Measurements from ENCODE around the gene PARS2.

PARS2 gene

GRCh38 chr1:54764133-54764921, at the start of gene PARS2:
PARS2 (minus strand) TSS chr1:54764523; CDS start chr1:54759161, 5,362 bp downstream.
- DNase-seq, result peak; percentile 96 to 97

- DNase-seq, result no peak
Observed at GRCh38 chr1:54814126-54814498, 49.8 kb upstream of the PARS2 start.

GRCh38 chr1:54813485-54814125, 49.3 kb upstream of the PARS2 start:
- peak; percentile 10 to 11 for DNase-seq

DNA sequence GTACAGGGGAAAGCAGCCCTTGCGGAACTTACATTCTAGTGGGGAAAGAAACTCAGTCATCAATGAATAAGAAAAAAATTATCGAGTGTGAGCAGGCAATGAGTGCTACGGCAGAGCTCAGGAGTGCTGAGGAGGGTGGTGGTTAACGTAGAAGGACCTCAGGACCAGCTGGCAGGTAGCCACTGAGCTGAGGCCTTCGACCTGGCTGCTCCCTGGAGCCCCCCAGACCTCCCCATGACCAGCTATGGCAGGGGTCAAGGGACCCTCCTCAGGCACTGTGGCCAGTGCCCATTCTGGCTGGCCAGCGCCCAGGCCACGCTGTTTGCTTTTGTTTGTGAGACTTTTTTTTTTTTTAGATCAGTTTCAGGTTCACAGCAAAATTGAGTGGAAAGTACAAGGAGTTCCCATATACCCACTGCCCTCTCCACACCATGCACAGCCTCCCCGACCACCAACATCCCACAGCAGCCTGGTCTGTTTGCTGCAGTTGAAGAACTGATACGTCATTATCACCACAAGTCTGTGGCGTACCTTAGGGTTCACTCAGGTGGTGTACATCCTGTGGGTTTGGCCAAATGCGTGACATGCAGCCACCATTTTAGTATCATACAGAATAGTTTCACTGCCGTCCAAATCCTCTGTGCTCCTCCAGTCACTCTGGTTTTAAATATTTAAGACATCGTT, 48.6 kb upstream of the PARS2 start:
- DNase-seq, result peak; percentile 11 to 15

DNA sequence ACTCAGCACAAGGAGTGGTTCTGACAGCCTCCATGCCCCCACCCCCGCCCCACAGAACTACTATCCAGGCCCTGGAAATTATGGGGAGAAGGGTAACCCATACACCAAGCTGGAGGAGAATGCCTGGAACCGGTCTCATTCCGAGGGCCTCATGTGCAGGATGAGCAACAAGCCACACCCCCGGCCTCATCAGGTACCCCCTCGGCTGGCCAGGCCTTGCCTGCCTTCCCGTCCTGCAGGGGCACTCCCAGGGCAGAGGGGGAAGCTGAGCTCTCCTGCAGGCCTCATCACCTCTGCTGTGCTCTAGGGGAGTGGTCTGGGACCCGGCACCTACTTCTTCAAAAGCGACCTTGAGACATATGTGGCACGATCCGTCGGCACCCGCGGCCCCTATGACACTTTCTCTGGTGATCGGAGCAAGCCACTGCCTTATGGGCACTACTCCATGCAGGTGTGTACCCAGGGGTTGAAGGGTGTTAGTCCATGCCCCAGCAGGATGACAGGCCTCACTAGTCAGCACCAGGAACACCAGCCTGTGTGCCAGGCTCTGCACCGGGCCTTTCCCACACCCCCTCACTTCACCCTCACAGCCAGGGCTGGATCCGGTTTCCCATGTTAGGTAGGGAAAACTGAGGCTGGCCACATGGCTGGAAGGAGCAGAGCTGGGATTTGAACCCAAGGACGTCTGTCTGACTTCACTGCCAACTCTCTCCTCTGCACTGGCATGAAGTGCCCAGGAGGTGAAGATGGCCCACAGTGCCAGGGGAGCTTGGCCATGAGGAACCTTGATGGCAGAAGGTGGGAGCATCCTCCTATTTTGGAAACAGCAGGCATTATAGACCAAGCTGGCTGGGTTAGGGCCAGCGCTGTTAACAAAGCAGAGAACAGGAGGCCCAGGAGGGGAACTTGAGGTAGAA, 47.7 kb upstream of the PARS2 start:
- DNase-seq, result peak in 1 of 2 experiments; percentile 11

DNA sequence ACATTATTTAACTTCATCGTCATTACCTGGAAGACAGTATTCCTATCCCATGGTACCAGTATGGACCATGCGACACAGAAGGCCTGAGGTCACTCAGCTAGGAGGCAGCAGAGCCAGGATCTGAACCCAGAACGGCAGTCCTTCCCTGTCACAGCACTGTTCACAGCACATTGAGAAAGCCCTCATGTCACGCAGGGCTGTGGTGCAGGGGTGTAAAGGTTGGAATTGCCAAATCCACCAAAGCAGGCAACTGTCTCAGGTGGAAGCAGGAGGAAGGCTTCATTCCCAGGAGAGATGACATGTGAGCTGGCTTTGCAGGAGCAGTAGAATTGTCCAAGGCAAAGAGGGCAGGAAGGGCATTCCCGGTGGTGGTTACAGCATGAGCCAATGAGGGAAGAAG, 46.7 kb upstream of the PARS2 start:
- no peak for DNase-seq

- DNase-seq, result peak; percentile 82 to 84
Observed at GRCh38 chr1:54810153-54810942, 46.0 kb upstream of the PARS2 start.

GRCh38 chr1:54809496-54810074, 45.3 kb upstream of the PARS2 start:
- DNase-seq, result no peak

GRCh38 chr1:54808443-54809207, 44.3 kb upstream of the PARS2 start:
- DNase-seq, result peak; percentile 18 to 21

DNA sequence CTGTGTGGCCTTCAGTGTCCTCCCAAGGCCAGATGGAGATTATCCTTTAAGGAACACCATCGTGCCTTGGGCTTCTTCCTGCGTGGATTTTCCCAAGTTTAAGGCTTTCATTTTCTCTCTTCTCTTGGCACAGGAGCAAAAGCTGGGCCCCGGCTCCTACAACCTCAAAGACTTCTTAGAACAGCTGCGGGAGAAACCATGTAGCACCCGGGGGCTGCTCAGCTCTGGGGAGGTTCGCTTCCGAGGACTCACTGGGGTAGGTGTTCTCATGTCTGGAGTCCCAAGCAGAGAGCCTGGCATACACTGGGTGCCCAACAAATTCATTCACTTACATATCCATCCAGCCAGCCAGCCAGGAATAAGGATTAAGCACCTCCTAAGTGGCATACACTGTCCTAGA, 43.4 kb upstream of the PARS2 start:
- DNase-seq, result peak in 1 of 2 experiments; percentile 11

GRCh38 chr1:54806931-54807611, 42.7 kb upstream of the PARS2 start:
- DNase-seq, result peak; percentile 38 to 53

DNA sequence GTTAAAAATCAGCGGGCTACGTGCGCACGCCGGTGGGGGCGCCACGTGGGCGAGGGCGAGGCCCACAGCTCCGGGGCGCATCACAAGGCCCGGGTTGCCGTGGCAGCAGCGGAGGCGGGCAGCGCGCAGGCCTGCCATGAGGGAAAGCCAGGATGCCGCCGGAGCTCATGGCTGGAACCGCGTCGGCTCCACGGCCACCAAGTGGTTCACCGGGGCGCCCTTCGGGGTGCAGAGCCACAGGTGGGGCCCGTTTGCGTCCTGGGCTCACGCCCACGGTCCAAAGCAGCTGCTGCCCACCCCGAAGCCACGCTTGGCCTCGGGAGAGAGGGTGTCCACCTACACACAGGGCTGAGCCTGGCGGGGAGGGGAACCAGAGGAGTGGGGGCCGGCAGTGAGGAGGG, 41.7 kb upstream of the PARS2 start:
- peak in 1 of 2 experiments; percentile 5 for DNase-seq

- DNase-seq, result peak; percentile 10 to 11
Observed at GRCh38 chr1:54805466-54805865, 41.1 kb upstream of the PARS2 start.

DNA sequence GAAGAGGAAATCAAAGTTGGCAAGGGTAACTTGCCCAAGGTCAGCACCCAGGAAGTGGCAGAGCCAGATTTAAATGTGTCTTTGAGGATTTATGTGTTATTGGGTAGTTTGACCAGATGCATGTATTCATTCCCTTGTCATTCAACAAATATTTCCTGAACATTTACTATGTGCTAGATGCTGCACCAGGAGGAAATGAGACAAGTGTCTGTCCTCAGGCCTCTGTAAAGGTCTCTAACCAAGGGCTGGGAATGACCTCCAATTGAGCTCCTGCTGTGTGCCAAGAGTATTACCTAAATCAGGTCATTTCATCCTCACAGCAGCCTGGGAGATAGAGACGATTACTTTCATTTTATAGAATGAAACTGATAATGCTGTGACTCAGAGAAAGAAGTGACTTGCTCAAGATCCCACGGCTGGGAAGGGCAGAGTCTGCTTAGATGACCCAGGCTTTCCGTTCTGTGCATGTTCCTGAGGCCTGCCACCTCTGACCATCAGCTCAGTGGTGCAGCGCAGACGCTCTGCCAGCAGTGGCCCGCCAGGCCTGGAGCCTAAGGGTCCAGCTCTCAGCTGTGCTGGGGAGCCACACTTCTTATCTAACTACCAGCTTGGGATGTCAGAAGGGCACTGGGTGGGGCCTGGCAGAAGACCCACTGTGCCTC, 40.3 kb upstream of the PARS2 start:
- DNase-seq, result peak; percentile 44 to 61

- DNase-seq, result no peak
Observed at GRCh38 chr1:54803761-54804470, 39.6 kb upstream of the PARS2 start.

DNA sequence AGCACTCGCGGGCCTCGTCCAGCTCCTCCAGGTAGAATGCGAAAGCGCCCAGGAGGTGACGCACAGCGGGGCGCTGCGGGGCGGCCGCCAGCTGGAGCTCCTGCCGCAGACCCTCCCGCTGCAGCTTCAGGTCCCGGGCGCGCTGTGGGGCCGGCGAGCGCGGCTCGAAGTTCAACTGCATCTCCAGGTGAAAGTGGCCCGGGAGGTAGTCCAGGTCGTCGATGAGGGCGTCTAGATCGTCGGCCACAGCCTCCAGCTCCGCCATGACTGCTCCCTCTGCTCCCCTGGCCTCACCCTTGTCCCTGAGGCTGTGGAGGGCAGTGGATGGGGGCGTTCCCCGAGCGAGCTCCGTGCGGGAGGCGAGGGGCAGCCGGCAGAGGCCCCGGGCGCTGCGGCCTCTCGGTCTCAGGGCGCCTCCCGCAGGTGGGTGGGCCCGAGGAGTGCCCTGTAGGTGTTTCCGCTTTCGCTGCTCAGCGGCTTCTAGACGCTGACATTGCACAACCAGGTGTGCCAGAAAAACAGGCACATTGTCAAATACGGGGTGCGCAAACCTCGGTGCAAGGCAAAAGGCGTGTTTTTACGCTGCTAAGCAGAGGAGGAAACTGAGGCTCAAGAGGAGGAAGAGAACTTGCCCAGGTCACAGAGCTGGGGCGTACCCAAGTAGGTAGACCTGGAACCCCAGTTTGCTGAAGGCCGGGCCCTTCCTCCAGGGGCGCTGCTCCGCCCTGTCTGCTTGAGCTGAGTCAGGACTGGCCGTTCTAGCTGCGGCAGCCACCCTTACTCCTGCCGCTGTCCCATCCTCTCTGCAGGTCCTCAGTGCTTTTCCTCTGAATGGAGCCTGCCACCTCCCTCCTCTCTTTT, 36.8 kb upstream of the PARS2 start, which contains the start of gene TTC22:
TSS of gene TTC22 (minus strand) at position 425 of the 861 bp plus-strand sequence. CDS start at position 265, 160 bp downstream.
- DNase-seq, result peak; percentile 81 to 84

Data from activated T-cell treated with anti-CD3 and anti-CD28 coated beads, Interleukin-2, amount 50 U/mL, for 48 hours (primary cell).